Stimulated activated CD8-positive, alpha-beta memory T cell treated with anti-CD3 and anti-CD28 coated beads, Interleukin-12 subunit alpha, Interleukin-12 subunit beta, amount 100 ng/mL, for 24 hours (primary cell): ENCODE data around the gene MRPL11.
A peak's percentile ranks its signal among the peaks of the same experiment; 100 is the strongest.

ENCODE experiments used
- DNase-seq: peaks from one replicate; pipeline ENCODE4 v3.0.0-alpha.2; 2020; ENCODE audit errors: extremely low read depth

Gene MRPL11

DNA sequence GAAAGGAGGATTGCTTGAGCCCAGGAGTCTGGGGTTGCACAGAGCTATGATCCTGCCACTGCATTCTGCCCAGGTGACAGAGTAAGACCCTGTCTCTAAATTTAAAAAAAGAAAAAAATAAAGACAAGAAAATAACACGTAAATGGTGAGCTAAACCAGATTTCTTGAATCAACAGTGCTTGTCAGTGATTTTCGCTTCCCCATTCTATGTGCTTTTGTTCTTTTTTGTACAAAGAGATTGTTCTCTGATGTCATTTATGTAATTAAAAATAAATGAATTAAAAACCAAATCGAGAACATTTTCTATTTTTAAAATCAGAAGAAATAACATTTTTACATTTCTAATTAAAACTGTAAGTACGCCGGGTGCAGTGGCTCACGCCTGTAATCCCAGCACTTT, 47.3 kb downstream of the MRPL11 start:
- DNase-seq = no peak

DNA sequence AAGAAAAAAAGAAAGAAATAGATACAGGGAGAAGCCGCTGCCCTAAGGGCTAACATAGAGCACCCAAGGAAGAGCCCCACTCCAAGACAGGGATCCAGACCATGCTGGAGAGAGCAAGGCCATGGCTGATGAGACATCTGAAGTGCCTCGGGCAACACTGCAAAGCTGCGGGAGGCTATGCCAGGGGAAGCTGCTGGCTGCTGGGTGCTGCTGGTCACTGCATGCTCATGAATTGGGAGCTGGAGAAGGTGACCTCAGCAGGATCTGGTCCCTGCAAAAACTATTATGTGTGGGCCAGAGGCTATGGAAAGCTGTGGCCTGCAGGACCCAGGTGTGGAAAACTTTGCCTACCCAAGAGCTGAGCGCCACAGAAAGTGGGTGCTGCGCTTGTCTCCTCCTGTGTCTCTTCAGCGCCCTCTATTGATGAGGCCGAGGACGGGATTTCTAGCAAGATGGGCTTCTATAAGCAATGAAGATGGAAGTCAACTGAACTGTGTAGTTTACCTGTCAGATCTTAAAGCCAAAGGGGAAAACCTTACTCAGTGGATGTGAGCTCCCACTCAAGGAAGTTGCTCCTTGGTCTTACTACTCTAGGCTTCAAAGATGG, 49.8 kb downstream of the MRPL11 start:
- peak; percentile 45 for DNase-seq

GRCh38 chr11:66386171-66387069, 52.2 kb downstream of the MRPL11 start:
- peak; percentile 54 for DNase-seq
